Astrocyte (in vitro differentiated cells and primary cell): ENCODE measurements around the gene ENAM. TPM values are rescaled to one million over a fixed set of nuclear protein-coding genes. Genes with fewer than 3 reads are reported as not detected.
"Not testable (repeated sequence)": the region's sequence is repeated elsewhere in the genome, so short reads cannot be mapped to it uniquely, and the experiment has no call there.

Source experiments
- DNase-seq: peaks from one replicate; pipeline ENCODE4 v3.0.0-alpha.2; 2010; ENCODE audit warnings: low read depth
- FAIRE-seq: peaks from 2 replicates; lab custom pipeline; 2011; peaks lifted over from hg19 to GRCh38; lab: Jason Lieb, UNC
- H2AFZ ChIP-seq: 2 replicates; pipeline ENCODE4 v1.6.0; 2012; ENCODE audit warnings: low read depth, low read length, inconsistent platforms
- H3K27ac ChIP-seq: 2 replicates; pipeline ENCODE4 v1.5.1; 2011; ENCODE audit warnings: low read depth, low read length, inconsistent platforms
- H3K27me3 ChIP-seq: 2 replicates; pipeline ENCODE4 v1.6.0; 2011; ENCODE audit warnings: low read length, inconsistent platforms; ENCODE audit not compliant: insufficient read depth
- H3K36me3 ChIP-seq: 2 replicates; pipeline ENCODE4 v1.5.1; 2011; ENCODE audit warnings: low read length, inconsistent platforms; ENCODE audit not compliant: insufficient read depth
- H3K4me1 ChIP-seq: 2 replicates; pipeline ENCODE4 v1.5.1; 2011; ENCODE audit warnings: low read length, inconsistent platforms; ENCODE audit not compliant: insufficient read depth
- H3K4me2 ChIP-seq: 2 replicates; pipeline ENCODE4 v1.6.0; 2012; ENCODE audit warnings: low read length, inconsistent platforms
- H3K4me3 ChIP-seq: 2 replicates; pipeline ENCODE4 v1.5.1; 2011; ENCODE audit warnings: low read depth, mild to moderate bottlenecking, low read length, inconsistent platforms; ENCODE audit not compliant: insufficient read depth
- H3K79me2 ChIP-seq: 2 replicates; pipeline ENCODE4 v1.6.0; 2012; ENCODE audit warnings: mild to moderate bottlenecking, low read length, inconsistent platforms; ENCODE audit not compliant: insufficient read depth
- H3K9ac ChIP-seq: 2 replicates; pipeline ENCODE4 v1.6.0; 2012; ENCODE audit warnings: mild to moderate bottlenecking, low read length, inconsistent platforms
- H3K9me3 ChIP-seq: 2 replicates; pipeline ENCODE4 v1.5.1; 2012; ENCODE audit warnings: low read depth, mild to moderate bottlenecking, low read length, inconsistent platforms; ENCODE audit not compliant: insufficient read depth
- H4K20me1 ChIP-seq: 2 replicates; pipeline ENCODE4 v1.6.0; 2012; ENCODE audit warnings: low read length, inconsistent platforms; ENCODE audit not compliant: insufficient read depth
- H3K27ac Mint-ChIP-seq: one replicate; pipeline ENCODE4 v1.8.0; 2021; ENCODE audit warnings: mild to moderate bottlenecking, mixed read lengths; ENCODE audit not compliant: unreplicated experiment
- H3K27me3 Mint-ChIP-seq: one replicate; pipeline ENCODE4 v1.8.0; 2021; ENCODE audit warnings: low read depth, mixed read lengths; ENCODE audit not compliant: unreplicated experiment
- H3K36me3 Mint-ChIP-seq: one replicate; pipeline ENCODE4 v1.8.0; 2021; ENCODE audit warnings: low read depth, mixed read lengths; ENCODE audit not compliant: unreplicated experiment
- H3K4me1 Mint-ChIP-seq: one replicate; pipeline ENCODE4 v1.8.0; 2021; ENCODE audit warnings: low read depth, mixed read lengths; ENCODE audit not compliant: unreplicated experiment
- H3K4me3 Mint-ChIP-seq: one replicate; pipeline ENCODE4 v1.8.0; 2021; ENCODE audit warnings: mild to moderate bottlenecking, moderate library complexity, mixed read lengths; ENCODE audit not compliant: unreplicated experiment
- H3K9me3 Mint-ChIP-seq: one replicate; pipeline ENCODE4 v1.8.0; 2021; ENCODE audit warnings: mild to moderate bottlenecking, mixed read lengths; ENCODE audit not compliant: unreplicated experiment
- CTCF ChIP-seq: IDR thresholded peaks from 2 replicates; pipeline ENCODE4 v1.5.1; 2011; ENCODE audit warnings: low read depth, mild to moderate bottlenecking, inconsistent platforms, low read length, moderate library complexity; ENCODE audit not compliant: insufficient read depth
- EZH2 ChIP-seq: IDR thresholded peaks from 2 replicates; pipeline ENCODE4 v1.6.1; 2012; ENCODE audit warnings: mild to moderate bottlenecking, low read length, inconsistent platforms; ENCODE audit not compliant: insufficient read depth
- total RNA-seq: library from RNA; stranded (reverse); gene quantifications from 2 replicates; pipeline ENCODE4 v1.2.1, GENCODE V29; 2021

ENAM gene
- total RNA-seq, 1 donor from 2014 or later, result 0.11 TPM

DNA sequence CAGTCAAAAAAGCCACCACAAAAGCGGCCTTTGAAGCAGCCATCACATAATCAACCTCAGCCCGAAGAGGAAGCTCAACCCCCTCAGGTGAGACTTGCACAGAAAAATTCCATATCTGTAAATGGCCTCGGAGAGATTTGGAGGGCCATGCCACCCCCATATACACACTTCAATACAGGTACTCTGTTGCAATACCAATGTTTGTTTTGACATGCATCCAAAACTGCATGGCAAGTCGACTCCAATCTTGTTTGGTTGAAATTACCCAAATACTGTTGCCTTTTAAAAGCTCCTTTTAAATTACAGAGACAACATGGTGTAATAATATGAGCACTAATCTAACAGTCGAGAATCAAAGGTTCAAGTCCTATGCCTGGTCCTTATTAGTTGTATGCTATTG lies 5.9 kb downstream of the ENAM start:
- Mint-ChIP-seq H3K36me3 (no peaks in the 10 kb centered on the region), H3K4me3 (no peak overlapping the region), H3K27me3 (no peaks in the 10 kb centered on the region), H3K9me3 (no peaks in the 10 kb centered on the region), H3K27ac (no peak overlapping the region), H3K4me1 (peaks cover 23% of the 10 kb centered on the region)
- no peaks in the 10 kb centered on the region for H4K20me1 ChIP-seq
- H3K36me3 ChIP-seq, result no peaks in the 10 kb centered on the region
- H3K4me3 ChIP-seq, result no peak overlapping the region
- H3K9ac ChIP-seq, result no peak overlapping the region
- H3K79me2 ChIP-seq, result no peaks in the 10 kb centered on the region
- no peaks in the 10 kb centered on the region for H3K9me3 ChIP-seq
- H3K27me3 ChIP-seq, result no peaks in the 10 kb centered on the region
- no peak overlapping the region for H2AFZ ChIP-seq
- no peak for TF ChIP-seq CTCF
- TF ChIP-seq EZH2, result no peak
- FAIRE-seq, result no peak
- no peak for DNase-seq
- peaks cover 5% of the 10 kb centered on the region for H3K4me1 ChIP-seq
- H3K4me2 ChIP-seq, result no peak overlapping the region
- H3K27ac ChIP-seq, result no peak overlapping the region

GRCh38 chr4:70637239-70637913 lies 8.8 kb downstream of the ENAM start:
- Histone ChIP-seq H3K4me2 (no peak overlapping the region), H3K27ac (no peak overlapping the region), H2AFZ (no peak overlapping the region), H4K20me1 (no peaks in the 10 kb centered on the region), H3K79me2 (no peaks in the 10 kb centered on the region), H3K9me3 (no peaks in the 10 kb centered on the region), H3K27me3 (no peaks in the 10 kb centered on the region), H3K4me1 (no peaks in the 10 kb centered on the region), H3K36me3 (no peaks in the 10 kb centered on the region), H3K4me3 (no peak overlapping the region), H3K9ac (no peak overlapping the region)
- Mint-ChIP-seq H3K4me3 (no peak overlapping the region), H3K9me3 (no peaks in the 10 kb centered on the region), H3K27me3 (no peaks in the 10 kb centered on the region), H3K4me1 (peaks cover 7% of the 10 kb centered on the region), H3K27ac (no peak overlapping the region), H3K36me3 (no peaks in the 10 kb centered on the region)
- FAIRE-seq (no peak), DNase-seq (no peak)
- TF ChIP-seq EZH2, result no peak
- no peak for TF ChIP-seq CTCF

GRCh38 chr4:70640192-70640591 lies 11.6 kb downstream of the ENAM start:
- H3K4me3 ChIP-seq, result no peak overlapping the region
- H3K9me3 Mint-ChIP-seq, result peaks cover 2% of the 10 kb centered on the region
- H3K4me1 Mint-ChIP-seq, result peaks cover 7% of the 10 kb centered on the region
- no peaks in the 10 kb centered on the region for H3K36me3 Mint-ChIP-seq
- no peak overlapping the region for H3K4me2 ChIP-seq
- no peak for FAIRE-seq
- H3K4me1 ChIP-seq, result no peaks in the 10 kb centered on the region
- H3K79me2 ChIP-seq, result no peaks in the 10 kb centered on the region
- H3K27me3 ChIP-seq, result no peaks in the 10 kb centered on the region
- H3K36me3 ChIP-seq, result no peaks in the 10 kb centered on the region
- no peak overlapping the region for H3K9ac ChIP-seq
- H3K4me3 Mint-ChIP-seq, result no peak overlapping the region
- DNase-seq, result no peak
- no peak overlapping the region for H2AFZ ChIP-seq
- H3K27ac ChIP-seq, result no peak overlapping the region
- no peak overlapping the region for H3K27ac Mint-ChIP-seq
- TF ChIP-seq CTCF (no peak), EZH2 (no peak)
- no peaks in the 10 kb centered on the region for H3K27me3 Mint-ChIP-seq
- H4K20me1 ChIP-seq, result no peaks in the 10 kb centered on the region
- H3K9me3 ChIP-seq, result no peaks in the 10 kb centered on the region

GRCh38 chr4:70650741-70651140 lies 22.2 kb downstream of the ENAM start:
- H2AFZ ChIP-seq, H3K27me3 ChIP-seq, H3K27me3 Mint-ChIP-seq, H4K20me1 ChIP-seq, H3K27ac Mint-ChIP-seq, H3K9me3 Mint-ChIP-seq, H3K36me3 ChIP-seq, FAIRE-seq, H3K4me2 ChIP-seq, H3K9me3 ChIP-seq, H3K4me1 Mint-ChIP-seq, H3K4me3 Mint-ChIP-seq, H3K9ac ChIP-seq, H3K36me3 Mint-ChIP-seq, H3K4me3 ChIP-seq, DNase-seq, H3K27ac ChIP-seq, H3K4me1 ChIP-seq, H3K79me2 ChIP-seq: not testable (repeated sequence)
